Activated T-helper 2 cell treated with anti-CD3 and anti-CD28 coated beads, Interferon-gamma antibody, Interleukin-2, Interleukin-4, amounts not matched to agents 10 μg/mL and 5 μg/mL and 100 μg/mL, durations not matched to agents 14 hours and 24 hours and 36 hours (primary cell): Measurements from ENCODE around the gene ARHGAP1. TPM values are rescaled to one million over a fixed set of nuclear protein-coding genes. Genes with fewer than 3 reads are reported as not detected.
A peak's percentile ranks its signal among the peaks of the same experiment; 100 is the strongest.
"Not testable (repeated sequence)": the region's sequence is repeated elsewhere in the genome, so short reads cannot be mapped to it uniquely, and the experiment has no call there.

Experiments
- DNase-seq: peaks from one replicate; pipeline ENCODE4 v3.0.0; 2021; ENCODE audit warnings: low spot score
- H3K27ac Mint-ChIP-seq: one replicate; pipeline ENCODE4 v1.8.0; 2021; ENCODE audit warnings: mixed read lengths
- H3K27me3 Mint-ChIP-seq: one replicate; pipeline ENCODE4 v1.8.0; 2021; ENCODE audit warnings: low read depth, mixed read lengths
- H3K36me3 Mint-ChIP-seq: one replicate; pipeline ENCODE4 v1.8.0; 2021; ENCODE audit warnings: low read depth, mixed read lengths
- H3K4me1 Mint-ChIP-seq: one replicate; pipeline ENCODE4 v1.8.0; 2021; ENCODE audit warnings: low read depth, mixed read lengths
- H3K4me3 Mint-ChIP-seq: one replicate; pipeline ENCODE4 v1.8.0; 2021; ENCODE audit warnings: low read depth, mild to moderate bottlenecking, moderate library complexity, mixed read lengths
- H3K9me3 Mint-ChIP-seq: one replicate; pipeline ENCODE4 v1.8.0; 2021; ENCODE audit warnings: mixed read lengths
- intact Hi-C: fragments of 100-400 bp; cut with micrococcal nuclease; formaldehyde crosslinking; loops from one replicate; pipeline ENCODE4 v1.15.1; 2023
- total RNA-seq: library from RNA; stranded (reverse); gene quantifications from 2 replicates; pipeline ENCODE4 v1.2.3, GENCODE V29; 2022

Gene ARHGAP1
- total RNA-seq, 1 donor from 2014 or later = 66.8 TPM

GRCh38 chr11:46719048-46719542 is 18.7 kb upstream of the ARHGAP1 start, which contains the start of gene F2:
Gene F2, plus strand, starts transcription at chr11:46719213. Its CDS starts 23 bp downstream, at chr11:46719236.
- H3K36me3 Mint-ChIP-seq = no peaks in the 10 kb centered on the region
- no peak within 1 kb of the TSS for H3K4me3 Mint-ChIP-seq
- intact Hi-C loops = no loop called here
- no peak within 1 kb of the TSS for H3K27ac Mint-ChIP-seq
- no peaks in the 10 kb centered on the region for H3K4me1 Mint-ChIP-seq
- DNase-seq = no peak
- no peaks in the 10 kb centered on the region for H3K27me3 Mint-ChIP-seq
- no peaks in the 10 kb centered on the region for H3K9me3 Mint-ChIP-seq

GRCh38 chr11:46718155-46719019 is 18.0 kb upstream of the ARHGAP1 start:
- Mint-ChIP-seq H3K27ac (no peak overlapping the region), H3K9me3 (no peaks in the 10 kb centered on the region), H3K27me3 (no peaks in the 10 kb centered on the region), H3K36me3 (no peaks in the 10 kb centered on the region), H3K4me1 (no peaks in the 10 kb centered on the region), H3K4me3 (no peak overlapping the region)
- no peak for DNase-seq
- intact Hi-C loops = no loop called here

GRCh38 chr11:46717825-46718154 is 17.4 kb upstream of the ARHGAP1 start:
- H3K4me3 Mint-ChIP-seq, DNase-seq, H3K36me3 Mint-ChIP-seq, H3K4me1 Mint-ChIP-seq, H3K9me3 Mint-ChIP-seq, H3K27ac Mint-ChIP-seq, H3K27me3 Mint-ChIP-seq, intact Hi-C loops: not testable (repeated sequence)

- H3K36me3 Mint-ChIP-seq = no peaks in the 10 kb centered on the region
- no peaks in the 10 kb centered on the region for H3K4me1 Mint-ChIP-seq
- intact Hi-C loops = no loop called here
- H3K27ac Mint-ChIP-seq = no peak overlapping the region
- no peaks in the 10 kb centered on the region for H3K9me3 Mint-ChIP-seq
- no peak overlapping the region for H3K4me3 Mint-ChIP-seq
- no peak for DNase-seq
- H3K27me3 Mint-ChIP-seq = no peaks in the 10 kb centered on the region
Observed at GRCh38 chr11:46712874-46713576, 12.6 kb upstream of the ARHGAP1 start.

- H3K27me3 Mint-ChIP-seq = no peaks in the 10 kb centered on the region
- peaks cover 14% of the 10 kb centered on the region for H3K36me3 Mint-ChIP-seq
- intact Hi-C loops = no loop called here
- no peak for DNase-seq
- no peaks in the 10 kb centered on the region for H3K4me1 Mint-ChIP-seq
- no peaks in the 10 kb centered on the region for H3K9me3 Mint-ChIP-seq
- no peak overlapping the region for H3K4me3 Mint-ChIP-seq
- H3K27ac Mint-ChIP-seq = no peak overlapping the region
Observed at GRCh38 chr11:46711303-46711702, 10.9 kb upstream of the ARHGAP1 start.

GRCh38 chr11:46710821-46711269 is 10.4 kb upstream of the ARHGAP1 start:
- Mint-ChIP-seq H3K4me1 (no peaks in the 10 kb centered on the region), H3K9me3 (no peaks in the 10 kb centered on the region), H3K4me3 (no peak overlapping the region), H3K27me3 (no peaks in the 10 kb centered on the region), H3K27ac (no peak overlapping the region), H3K36me3 (peaks cover 19% of the 10 kb centered on the region)
- intact Hi-C loops = no loop called here
- no peak for DNase-seq

- DNase-seq, H3K27me3 Mint-ChIP-seq, H3K9me3 Mint-ChIP-seq, H3K4me1 Mint-ChIP-seq, H3K4me3 Mint-ChIP-seq, H3K27ac Mint-ChIP-seq: not testable (repeated sequence)
- intact Hi-C loops = loop anchor here (10.0 kb wide), 3 partner anchors 135 to 565 kb away; partner anchors contain the start of genes CKAP5, MADD and MDK
- peaks cover 27% of the 10 kb centered on the region for H3K36me3 Mint-ChIP-seq
Observed at GRCh38 chr11:46709351-46709750, 8.9 kb upstream of the ARHGAP1 start.

- no peak overlapping the region for H3K27ac Mint-ChIP-seq
- DNase-seq = no peak
- H3K36me3 Mint-ChIP-seq = peaks cover 48% of the 10 kb centered on the region
- intact Hi-C loops = loop anchor here (10.0 kb wide), 3 partner anchors 138 to 568 kb away; partner anchors contain the start of genes CKAP5, MADD and MDK
- H3K9me3 Mint-ChIP-seq = no peaks in the 10 kb centered on the region
- H3K4me3 Mint-ChIP-seq = no peak overlapping the region
- peaks cover 7% of the 10 kb centered on the region for H3K4me1 Mint-ChIP-seq
- no peaks in the 10 kb centered on the region for H3K27me3 Mint-ChIP-seq
Observed at GRCh38 chr11:46706886-46707285, 6.5 kb upstream of the ARHGAP1 start.

- H3K4me3 Mint-ChIP-seq = no peak overlapping the region
- H3K9me3 Mint-ChIP-seq = no peaks in the 10 kb centered on the region
- H3K27me3 Mint-ChIP-seq = no peaks in the 10 kb centered on the region
- DNase-seq = no peak
- H3K36me3 Mint-ChIP-seq = peaks cover 60% of the 10 kb centered on the region
- H3K27ac Mint-ChIP-seq = no peak overlapping the region
- H3K4me1 Mint-ChIP-seq = peaks cover 13% of the 10 kb centered on the region
- intact Hi-C loops = loop anchor here (10.0 kb wide), 3 partner anchors 140 to 570 kb away; partner anchors contain the start of genes CKAP5, MADD and MDK
Observed at GRCh38 chr11:46705070-46705688, 4.8 kb upstream of the ARHGAP1 start.

GRCh38 chr11:46701078-46701654 is 747 bp upstream of the ARHGAP1 start:
- Mint-ChIP-seq H3K27ac (peak overlapping the region; percentile 92), H3K4me1 (peaks cover 28% of the 10 kb centered on the region), H3K36me3 (peaks cover 46% of the 10 kb centered on the region), H3K27me3 (no peaks in the 10 kb centered on the region), H3K4me3 (peak overlapping the region; percentile 96), H3K9me3 (no peaks in the 10 kb centered on the region)
- intact Hi-C loops = loop anchor here (2.0 to 10.0 kb wide), 5 partner anchors 144 to 574 kb away; partner anchors contain the start of genes CKAP5, CSTPP1, MADD and MDK
- DNase-seq = no peak

GRCh38 chr11:46698597-46698996 is 1.8 kb downstream of the ARHGAP1 start:
- no peak for DNase-seq
- Mint-ChIP-seq H3K9me3 (no peaks in the 10 kb centered on the region), H3K27me3 (no peaks in the 10 kb centered on the region), H3K4me3 (peak overlapping the region; percentile 38), H3K36me3 (peaks cover 48% of the 10 kb centered on the region), H3K4me1 (peaks cover 30% of the 10 kb centered on the region), H3K27ac (peak overlapping the region; percentile 35)
- intact Hi-C loops = no loop called here

GRCh38 chr11:46697723-46698122 is 2.7 kb downstream of the ARHGAP1 start:
- H3K36me3 Mint-ChIP-seq = peaks cover 39% of the 10 kb centered on the region
- no peak for DNase-seq
- no peak overlapping the region for H3K4me3 Mint-ChIP-seq
- no peaks in the 10 kb centered on the region for H3K27me3 Mint-ChIP-seq
- H3K9me3 Mint-ChIP-seq = no peaks in the 10 kb centered on the region
- intact Hi-C loops = no loop called here
- H3K4me1 Mint-ChIP-seq = peaks cover 26% of the 10 kb centered on the region
- H3K27ac Mint-ChIP-seq = peak overlapping the region; percentile 50
